Measurements from ENCODE around the gene CARTPT. TPM values are rescaled to one million over a fixed set of nuclear protein-coding genes. Genes with fewer than 3 reads are reported as not detected.
A peak's percentile ranks its signal among the peaks of the same experiment; 100 is the strongest.

The CARTPT gene
- total and polyA plus RNA-seq, 4 donors: 5.0 to 30.1 (median 18.6) TPM

DNA sequence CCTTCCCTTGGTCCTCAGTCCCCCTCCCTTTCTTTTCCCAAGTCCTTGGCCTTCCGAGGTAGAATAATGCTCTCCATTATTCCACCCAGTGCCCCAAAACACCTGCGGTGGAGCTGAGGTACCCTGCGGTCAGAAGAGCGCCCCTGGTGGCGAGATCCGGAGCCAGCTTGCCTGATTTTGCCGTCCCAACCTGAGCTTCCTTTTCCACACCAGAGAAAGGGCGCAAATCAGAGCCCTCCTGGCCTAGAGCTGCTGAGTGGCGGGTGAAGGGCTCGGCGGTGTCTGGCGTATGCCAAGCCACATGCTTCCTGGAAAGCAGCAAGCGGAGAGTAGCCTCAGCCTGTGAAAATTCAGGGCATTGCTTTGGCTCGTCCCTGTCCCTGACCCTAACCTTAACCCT lies 21.1 kb upstream of the CARTPT start:
- no peaks in the 10 kb centered on the region for H3K9me3 ChIP-seq (ENCODE audit: control insufficient read depth, insufficient read depth, low read length)
- H3K4me3 ChIP-seq (ENCODE audit: low read depth, low read length): no peak overlapping the region
- 48% methylated on average over 13 of the region's 14 CpGs for WGBS (ENCODE audit: insufficient coverage)
- H3K36me3 ChIP-seq (ENCODE audit: control insufficient read depth, insufficient read depth, low read length): no peaks in the 10 kb centered on the region
- H3K4me1 ChIP-seq (ENCODE audit: control insufficient read depth, insufficient read depth, low read length): no peaks in the 10 kb centered on the region
- no peaks in the 10 kb centered on the region for H3K27me3 ChIP-seq (ENCODE audit: control insufficient read depth, insufficient read depth, low read length)
- DNase-seq (ENCODE audit: low read depth in 4 of 6, low spot score in 6 of 6): no peak
- H3K27ac ChIP-seq (ENCODE audit: low read depth, low read length): no peak overlapping the region

GRCh38 chr5:71699233-71699632 lies 19.8 kb upstream of the CARTPT start:
- WGBS (ENCODE audit: insufficient coverage): 84% methylated on average over 2 of the region's 2 CpGs
- no peak overlapping the region for H3K27ac ChIP-seq (ENCODE audit: low read depth, low read length)
- no peaks in the 10 kb centered on the region for H3K36me3 ChIP-seq (ENCODE audit: control insufficient read depth, insufficient read depth, low read length)
- no peaks in the 10 kb centered on the region for H3K9me3 ChIP-seq (ENCODE audit: control insufficient read depth, insufficient read depth, low read length)
- no peak for DNase-seq (ENCODE audit: low read depth in 4 of 6, low spot score in 6 of 6)
- no peaks in the 10 kb centered on the region for H3K4me1 ChIP-seq (ENCODE audit: control insufficient read depth, insufficient read depth, low read length)
- H3K27me3 ChIP-seq (ENCODE audit: control insufficient read depth, insufficient read depth, low read length): no peaks in the 10 kb centered on the region
- H3K4me3 ChIP-seq (ENCODE audit: low read depth, low read length): no peak overlapping the region

DNA sequence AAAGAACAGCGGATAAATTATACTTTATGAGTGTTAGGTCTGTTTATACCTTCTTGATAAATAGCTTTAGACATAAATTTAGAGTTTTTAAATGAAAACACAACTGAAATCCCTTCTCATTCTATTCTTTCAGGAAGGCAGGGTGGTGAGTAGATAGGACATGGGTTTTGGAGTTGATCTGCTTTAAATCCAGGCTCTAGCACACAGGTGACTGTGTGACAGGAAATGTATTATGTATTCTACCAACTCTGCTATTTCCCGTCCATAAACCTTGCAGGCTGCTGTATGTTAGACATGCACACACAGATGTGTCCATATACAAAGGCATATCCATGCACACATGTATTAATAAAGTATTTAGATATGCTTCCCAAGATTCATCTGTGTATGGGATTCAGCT lies 19.3 kb upstream of the CARTPT start:
- no peak overlapping the region for H3K27ac ChIP-seq (ENCODE audit: low read depth, low read length)
- WGBS (ENCODE audit: insufficient coverage): no CpG with 5 or more reads among the region's 2 CpGs
- DNase-seq (ENCODE audit: low read depth in 4 of 6, low spot score in 6 of 6): peak in 1 of 6 donors; percentile 11

DNA sequence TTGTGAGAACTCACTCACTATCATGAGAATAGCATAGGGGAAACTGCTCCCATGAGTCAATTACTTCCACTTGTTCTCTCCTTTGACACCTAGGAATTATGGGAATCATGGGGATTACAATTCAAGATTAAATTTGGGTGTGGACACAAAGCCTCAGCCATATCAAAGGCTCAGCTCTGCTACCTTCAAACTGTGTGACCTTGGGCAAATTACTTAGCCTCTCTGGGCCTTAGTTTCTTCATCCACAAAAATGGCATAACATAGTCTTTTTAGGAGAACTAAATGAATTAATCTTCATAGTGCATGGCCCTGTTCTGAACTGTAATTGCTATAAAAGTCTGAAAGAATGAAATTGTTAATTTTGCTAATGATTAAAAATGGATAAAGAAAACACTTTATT lies 18.3 kb upstream of the CARTPT start:
- no peak for DNase-seq (ENCODE audit: low read depth in 4 of 6, low spot score in 6 of 6)
- Histone ChIP-seq H3K27ac (ENCODE audit: low read depth, low read length) (no peak overlapping the region), H3K27me3 (ENCODE audit: control insufficient read depth, insufficient read depth, low read length) (no peaks in the 10 kb centered on the region), H3K4me1 (ENCODE audit: control insufficient read depth, insufficient read depth, low read length) (no peaks in the 10 kb centered on the region), H3K36me3 (ENCODE audit: control insufficient read depth, insufficient read depth, low read length) (no peaks in the 10 kb centered on the region), H3K9me3 (ENCODE audit: control insufficient read depth, insufficient read depth, low read length) (no peaks in the 10 kb centered on the region), H3K4me3 (ENCODE audit: low read depth, low read length) (no peak overlapping the region)

More for the DNA sequence above, 19.3 kb upstream of the CARTPT start:
- H3K4me3 ChIP-seq (ENCODE audit: low read depth, low read length): no peak overlapping the region
- no peaks in the 10 kb centered on the region for H3K36me3 ChIP-seq (ENCODE audit: control insufficient read depth, insufficient read depth, low read length)
- no peaks in the 10 kb centered on the region for H3K27me3 ChIP-seq (ENCODE audit: control insufficient read depth, insufficient read depth, low read length)
- H3K9me3 ChIP-seq (ENCODE audit: control insufficient read depth, insufficient read depth, low read length): no peaks in the 10 kb centered on the region
- no peaks in the 10 kb centered on the region for H3K4me1 ChIP-seq (ENCODE audit: control insufficient read depth, insufficient read depth, low read length)

DNA sequence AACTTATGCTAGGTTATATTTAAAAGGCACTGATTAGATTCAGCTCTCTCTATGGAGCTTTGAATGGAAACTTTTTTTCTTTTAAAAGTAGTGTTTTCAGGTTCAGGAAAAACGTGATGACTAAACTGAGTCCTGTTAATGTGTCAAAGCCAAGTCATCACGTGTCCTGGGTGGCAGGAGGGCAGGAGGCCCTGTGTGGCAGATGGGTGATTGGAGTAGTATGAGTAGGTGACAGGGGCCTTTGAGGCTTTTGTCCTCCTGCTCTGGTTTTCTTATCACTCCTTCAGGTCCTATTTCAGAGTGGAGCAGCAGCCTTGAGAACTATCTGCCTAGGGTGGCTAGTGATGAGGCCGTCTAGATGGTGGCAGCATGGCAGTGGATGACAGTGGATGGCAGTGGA lies 17.7 kb upstream of the CARTPT start:
- Histone ChIP-seq H3K27me3 (ENCODE audit: control insufficient read depth, insufficient read depth, low read length) (no peaks in the 10 kb centered on the region), H3K4me3 (ENCODE audit: low read depth, low read length) (no peak overlapping the region), H3K4me1 (ENCODE audit: control insufficient read depth, insufficient read depth, low read length) (no peaks in the 10 kb centered on the region), H3K27ac (ENCODE audit: low read depth, low read length) (no peak overlapping the region), H3K9me3 (ENCODE audit: control insufficient read depth, insufficient read depth, low read length) (no peaks in the 10 kb centered on the region), H3K36me3 (ENCODE audit: control insufficient read depth, insufficient read depth, low read length) (no peaks in the 10 kb centered on the region)
- no peak for DNase-seq (ENCODE audit: low read depth in 4 of 6, low spot score in 6 of 6)
- 74% methylated on average over 3 of the region's 3 CpGs for WGBS (ENCODE audit: insufficient coverage)

DNA sequence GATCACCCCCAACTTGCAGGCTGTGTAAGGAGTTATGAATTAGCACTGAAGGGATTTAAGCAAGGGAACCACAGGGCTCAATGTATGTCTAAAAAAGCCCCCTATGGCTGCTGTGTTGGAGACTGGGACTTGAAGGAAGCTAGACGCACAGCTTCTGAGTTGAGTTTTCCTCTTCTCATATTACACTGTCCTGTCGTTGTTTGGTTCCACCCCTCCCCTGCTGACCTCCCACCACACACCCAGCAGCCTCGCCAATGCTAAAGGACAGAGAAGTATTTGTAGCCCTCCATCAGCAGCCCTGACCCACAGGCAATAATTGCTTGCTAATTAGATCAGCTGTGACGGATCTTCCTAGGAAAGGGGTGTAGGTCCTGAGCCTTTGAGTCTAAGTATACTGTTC lies 15.1 kb upstream of the CARTPT start:
- Histone ChIP-seq H3K27me3 (ENCODE audit: control insufficient read depth, insufficient read depth, low read length) (no peaks in the 10 kb centered on the region), H3K36me3 (ENCODE audit: control insufficient read depth, insufficient read depth, low read length) (no peaks in the 10 kb centered on the region), H3K9me3 (ENCODE audit: control insufficient read depth, insufficient read depth, low read length) (no peaks in the 10 kb centered on the region), H3K4me1 (ENCODE audit: control insufficient read depth, insufficient read depth, low read length) (no peaks in the 10 kb centered on the region), H3K4me3 (ENCODE audit: low read depth, low read length) (no peak overlapping the region), H3K27ac (ENCODE audit: low read depth, low read length) (no peak overlapping the region)
- DNase-seq (ENCODE audit: low read depth in 4 of 6, low spot score in 6 of 6): no peak
- WGBS (ENCODE audit: insufficient coverage): 7% methylated on average over 2 of the region's 4 CpGs

DNA sequence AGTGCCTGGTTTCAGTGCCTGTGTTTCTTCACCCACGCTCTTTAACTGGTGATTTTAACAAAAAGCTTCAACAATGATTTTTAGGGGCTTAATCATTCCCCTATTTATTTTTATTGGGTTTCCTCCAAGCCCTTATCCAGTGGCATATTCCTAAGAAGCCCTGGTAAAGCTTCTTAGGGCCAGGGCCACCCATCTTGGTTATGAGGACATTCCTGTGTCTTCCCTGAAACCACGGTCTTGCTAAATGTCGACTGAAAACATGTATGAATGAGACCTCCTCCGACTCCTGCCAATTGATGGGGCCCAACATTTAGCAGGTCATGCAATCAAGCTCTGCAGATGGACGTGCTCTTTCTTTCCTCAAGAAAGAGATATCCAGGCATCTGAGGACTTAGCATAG lies 13.7 kb upstream of the CARTPT start:
- Histone ChIP-seq H3K36me3 (ENCODE audit: control insufficient read depth, insufficient read depth, low read length) (no peaks in the 10 kb centered on the region), H3K27ac (ENCODE audit: low read depth, low read length) (no peak overlapping the region), H3K9me3 (ENCODE audit: control insufficient read depth, insufficient read depth, low read length) (no peaks in the 10 kb centered on the region), H3K4me3 (ENCODE audit: low read depth, low read length) (no peak overlapping the region), H3K4me1 (ENCODE audit: control insufficient read depth, insufficient read depth, low read length) (no peaks in the 10 kb centered on the region), H3K27me3 (ENCODE audit: control insufficient read depth, insufficient read depth, low read length) (no peaks in the 10 kb centered on the region)
- no peak for DNase-seq (ENCODE audit: low read depth in 4 of 6, low spot score in 6 of 6)
- 94% methylated on average over 4 of the region's 5 CpGs for WGBS (ENCODE audit: insufficient coverage)

GRCh38 chr5:71706906-71707305 lies 12.2 kb upstream of the CARTPT start:
- DNase-seq (ENCODE audit: low read depth in 4 of 6, low spot score in 6 of 6): no peak
- 93% methylated on average over 3 of the region's 3 CpGs for WGBS (ENCODE audit: insufficient coverage)
- no peaks in the 10 kb centered on the region for H3K9me3 ChIP-seq (ENCODE audit: control insufficient read depth, insufficient read depth, low read length)

DNA sequence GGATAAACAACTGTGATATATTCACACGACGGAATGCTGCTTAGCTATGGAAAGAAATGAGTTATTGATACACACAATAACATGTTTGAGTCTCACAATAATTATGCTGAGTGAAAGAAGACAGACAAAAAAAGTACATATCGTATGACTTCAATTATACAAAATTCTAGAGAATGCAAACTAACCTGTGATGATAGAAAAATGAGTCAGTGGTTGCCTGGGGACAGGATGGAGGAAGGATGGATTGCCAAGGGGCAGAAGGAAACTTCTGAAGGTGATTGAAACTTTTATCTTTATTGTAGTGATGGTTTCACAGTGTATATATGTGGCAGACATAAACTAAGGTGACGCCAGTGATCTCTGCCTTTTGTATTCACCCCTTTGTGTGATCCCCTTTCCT lies 7.5 kb upstream of the CARTPT start:
- no CpG with 5 or more reads among the region's 4 CpGs for WGBS (ENCODE audit: insufficient coverage)

More at GRCh38 chr5:71706906-71707305, 12.2 kb upstream of the CARTPT start:
- Histone ChIP-seq H3K27ac (ENCODE audit: low read depth, low read length) (no peak overlapping the region), H3K4me1 (ENCODE audit: control insufficient read depth, insufficient read depth, low read length) (no peaks in the 10 kb centered on the region), H3K4me3 (ENCODE audit: low read depth, low read length) (no peak overlapping the region), H3K27me3 (ENCODE audit: control insufficient read depth, insufficient read depth, low read length) (no peaks in the 10 kb centered on the region), H3K36me3 (ENCODE audit: control insufficient read depth, insufficient read depth, low read length) (no peaks in the 10 kb centered on the region)

DNA sequence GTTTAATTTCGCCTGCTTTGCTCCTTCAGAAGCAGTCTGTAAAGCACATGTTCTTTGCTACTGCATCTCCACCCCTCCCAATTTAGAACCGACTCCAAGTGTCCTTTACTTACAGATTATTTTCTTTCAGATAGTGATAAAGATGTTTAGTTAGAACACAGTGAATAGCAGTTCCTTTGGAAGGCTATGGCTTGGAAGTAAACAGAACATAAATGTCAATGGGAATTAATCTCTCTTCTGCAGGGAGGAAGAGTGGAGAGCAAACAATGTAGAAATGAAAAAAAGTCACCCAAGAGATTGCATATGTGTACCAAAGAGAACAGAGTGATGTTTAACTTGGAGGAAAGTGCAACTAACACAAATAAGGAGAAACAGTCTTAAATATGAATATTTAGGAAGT lies 4.2 kb upstream of the CARTPT start:
- H3K36me3 ChIP-seq (ENCODE audit: control insufficient read depth, insufficient read depth, low read length): no peaks in the 10 kb centered on the region
- no peak overlapping the region for H3K27ac ChIP-seq (ENCODE audit: low read depth, low read length)
- peaks cover 13% of the 10 kb centered on the region for H3K4me1 ChIP-seq (ENCODE audit: control insufficient read depth, insufficient read depth, low read length)
- WGBS (ENCODE audit: insufficient coverage): no CpG with 5 or more reads among the region's 2 CpGs
- DNase-seq (ENCODE audit: low read depth in 4 of 6, low spot score in 6 of 6): no peak
- no peak overlapping the region for H3K4me3 ChIP-seq (ENCODE audit: low read depth, low read length)
- H3K27me3 ChIP-seq (ENCODE audit: control insufficient read depth, insufficient read depth, low read length): peaks cover 27% of the 10 kb centered on the region
- no peaks in the 10 kb centered on the region for H3K9me3 ChIP-seq (ENCODE audit: control insufficient read depth, insufficient read depth, low read length)

More for the DNA sequence above, 7.5 kb upstream of the CARTPT start:
- H3K4me3 ChIP-seq (ENCODE audit: low read depth, low read length): no peak overlapping the region
- H3K9me3 ChIP-seq (ENCODE audit: control insufficient read depth, insufficient read depth, low read length): no peaks in the 10 kb centered on the region
- no peak for DNase-seq (ENCODE audit: low read depth in 4 of 6, low spot score in 6 of 6)
- peaks cover 2% of the 10 kb centered on the region for H3K27me3 ChIP-seq (ENCODE audit: control insufficient read depth, insufficient read depth, low read length)
- no peaks in the 10 kb centered on the region for H3K4me1 ChIP-seq (ENCODE audit: control insufficient read depth, insufficient read depth, low read length)
- H3K27ac ChIP-seq (ENCODE audit: low read depth, low read length): no peak overlapping the region
- no peaks in the 10 kb centered on the region for H3K36me3 ChIP-seq (ENCODE audit: control insufficient read depth, insufficient read depth, low read length)
